ENCODE measurements around the gene GATAD2B. TPM values are rescaled to one million over a fixed set of nuclear protein-coding genes. Genes with fewer than 3 reads are reported as not detected.

GATAD2B gene
- polyA plus RNA-seq, 2 of the 4 experiments (the other 2 are of a cell fraction) = 4.9 to 8.2 TPM

DNA sequence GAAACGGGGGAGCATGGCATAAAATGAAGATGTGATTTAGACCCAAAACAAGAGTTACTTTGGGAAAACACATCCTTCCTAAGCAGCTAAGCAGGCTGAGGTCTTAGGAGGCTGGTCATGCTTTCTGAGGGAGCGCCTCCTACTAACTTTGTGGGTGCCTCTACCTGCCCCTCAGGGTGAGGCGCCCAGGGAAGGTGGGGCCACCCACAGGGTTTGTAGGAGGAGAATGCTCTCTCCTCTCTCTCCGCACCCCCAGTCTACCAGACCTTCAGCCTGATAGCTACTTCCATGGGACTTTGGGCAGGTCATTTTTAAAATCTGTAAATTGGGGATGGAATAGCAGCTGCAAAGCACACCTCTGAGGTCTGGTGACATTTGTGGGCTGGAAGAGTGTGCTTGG is 123.8 kb downstream of the GATAD2B start (continued):
- TF ChIP-seq KDM1A (IDR thresholded peaks at IDR 0.05; ENCODE audit: low read depth) (no peak), ATOH8 (CRISPR knock-in tag; IDR thresholded peaks at IDR 0.05; ENCODE audit: low read depth) (no peak), ZNF302 (CRISPR knock-in tag; IDR thresholded peaks at IDR 0.05) (no peak), POLR2AphosphoS2 (conservative IDR thresholded peaks at IDR 0.05; ENCODE audit: low read length) (no peak), NFE2L2 (conservative IDR thresholded peaks at IDR 0.05; ENCODE audit: low read length) (no peak)

DNA sequence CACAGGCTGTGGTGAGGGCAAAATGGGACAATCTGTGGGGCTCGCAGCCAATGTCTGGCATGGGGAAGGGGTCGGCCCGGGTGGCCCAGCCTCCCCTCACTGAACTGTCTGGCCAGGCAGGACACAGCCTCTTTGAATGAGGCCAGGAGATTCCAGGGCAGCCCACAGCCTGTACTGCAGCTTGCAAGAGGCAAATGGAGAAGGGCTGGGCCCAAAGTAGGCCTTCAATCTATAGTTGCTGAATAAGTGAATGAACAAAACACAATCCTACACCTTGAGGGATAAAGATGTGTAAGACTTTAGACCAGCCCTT is 124.3 kb downstream of the GATAD2B start:
- POLR2A ChIA-PET = interaction anchor here (1.4 to 2.2 kb wide), 2 partner anchors 15 to 192 kb away, joined by 4 to 7 read pairs; no protein-coding TSS in a partner anchor
- CTCF ChIA-PET = interaction anchor here (0.6 to 6.7 kb wide), 21 partner anchors 8 to 278 kb away, joined by 3 to 51 read pairs (median 4); partner anchors contain the start of genes CREB3L4, CRTC2, DENND4B and GATAD2B
- WGBS (ENCODE audit: missing lambda C conversion rate) = 78% methylated on average over 3 of the region's 3 CpGs
- no peak for DNase-seq (ENCODE audit: low read depth in 1 of 2, low spot score in 1 of 2)
- Histone ChIP-seq H3K4me2 (no peak overlapping the region), H3K4me1 (no peaks in the 10 kb centered on the region), H3K4me3 (no peak overlapping the region), H3K27ac (no peak overlapping the region), H3K9me3 (no peaks in the 10 kb centered on the region)
- no peak for FAIRE-seq
- no peak for TF ChIP-seq FOXS1 (CRISPR knock-in tag; IDR thresholded peaks at IDR 0.05)
- TF ChIP-seq PHF8 (IDR thresholded peaks at IDR 0.05; ENCODE audit: borderline replicate concordance, low read depth) = no peak
- TF ChIP-seq, protein P1, sequence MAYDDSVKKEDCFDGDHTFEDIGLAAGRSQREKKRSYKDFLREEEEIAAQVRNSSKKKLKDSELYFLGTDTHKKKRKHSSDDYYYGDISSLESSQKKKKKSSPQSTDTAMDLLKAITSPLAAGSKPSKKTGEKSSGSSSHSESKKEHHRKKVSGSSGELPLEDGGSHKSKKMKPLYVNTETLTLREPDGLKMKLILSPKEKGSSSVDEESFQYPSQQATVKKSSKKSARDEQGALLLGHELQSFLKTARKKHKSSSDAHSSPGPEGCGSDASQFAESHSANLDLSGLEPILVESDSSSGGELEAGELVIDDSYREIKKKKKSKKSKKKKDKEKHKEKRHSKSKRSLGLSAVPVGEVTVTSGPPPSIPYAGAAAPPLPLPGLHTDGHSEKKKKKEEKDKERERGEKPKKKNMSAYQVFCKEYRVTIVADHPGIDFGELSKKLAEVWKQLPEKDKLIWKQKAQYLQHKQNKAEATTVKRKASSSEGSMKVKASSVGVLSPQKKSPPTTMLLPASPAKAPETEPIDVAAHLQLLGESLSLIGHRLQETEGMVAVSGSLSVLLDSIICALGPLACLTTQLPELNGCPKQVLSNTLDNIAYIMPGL (CRISPR knock-in tag; IDR thresholded peaks at IDR 0.05; ENCODE audit: borderline replicate concordance) = no peak
- no peak for TF ChIP-seq ELK1 (IDR thresholded peaks at IDR 0.05; ENCODE audit: low read depth, low read length)
- no peak for TF ChIP-seq HDAC2 (IDR thresholded peaks at IDR 0.05)
- no peak for TF ChIP-seq KDM5A (IDR thresholded peaks at IDR 0.05)
- no peak for ATAC-seq

GRCh38 chr1:153796786-153797659 is 125.7 kb downstream of the GATAD2B start:
- CTCF ChIA-PET = interaction anchor here (0.5 to 6.7 kb wide), 46 partner anchors 10 to 383 kb away, joined by 3 to 51 read pairs (median 4); partner anchors contain the start of genes CREB3L4, CRTC2, DENND4B and GATAD2B
- Histone ChIP-seq H3K4me2 (no peak overlapping the region; the same call in 2 of the 3 replicates), H3K9me3 (no peaks in the 10 kb centered on the region), H3K4me3 (no peak overlapping the region), H3K27ac (no peak overlapping the region), H3K4me1 (no peaks in the 10 kb centered on the region)
- ATAC-seq (peak; percentile 58 to 83; a peak in 5 of 6 replicates), FAIRE-seq (no peak), DNase-seq (ENCODE audit: low read depth in 1 of 2, low spot score in 1 of 2) (peak; percentile 70 to 86)
- POLR2A ChIA-PET = interaction anchor here (2.2 kb wide), 1 partner anchor 193 kb away, joined by 7 read pairs; no protein-coding TSS in a partner anchor
- 49% methylated on average over 26 of the region's 26 CpGs for WGBS (ENCODE audit: missing lambda C conversion rate)
- TF ChIP-seq HOXB13 (CRISPR knock-in tag; IDR thresholded peaks at IDR 0.05; ENCODE audit: low read depth) = no peak
- TF ChIP-seq EHF (CRISPR knock-in tag; IDR thresholded peaks at IDR 0.05) = no peak
- TF ChIP-seq CTCF (IDR thresholded peaks at IDR 0.05) = peak; percentile 75
- TF ChIP-seq RAD21 (conservative IDR thresholded peaks at IDR 0.05 in 1 of 2, IDR thresholded peaks at IDR 0.05 in 1 of 2) = peak; percentile 77 to 81
- peak; percentile 74 for TF ChIP-seq SMC3 (IDR thresholded peaks at IDR 0.05)
- no peak for TF ChIP-seq CBX8 (IDR thresholded peaks at IDR 0.05)
